NCI-H748 treated with DMSO at 0.1 percent for 48 hours (cell line): Measurements from ENCODE around the gene CACNA1D.
"Not testable (repeated sequence)": the region's sequence is repeated elsewhere in the genome, so short reads cannot be mapped to it uniquely, and the experiment has no call there.

ENCODE experiments used
- DNase-seq: peaks from one replicate; lab custom pipeline; 2025; lab: John Stamatoyannopoulos, UW

CACNA1D gene

DNA sequence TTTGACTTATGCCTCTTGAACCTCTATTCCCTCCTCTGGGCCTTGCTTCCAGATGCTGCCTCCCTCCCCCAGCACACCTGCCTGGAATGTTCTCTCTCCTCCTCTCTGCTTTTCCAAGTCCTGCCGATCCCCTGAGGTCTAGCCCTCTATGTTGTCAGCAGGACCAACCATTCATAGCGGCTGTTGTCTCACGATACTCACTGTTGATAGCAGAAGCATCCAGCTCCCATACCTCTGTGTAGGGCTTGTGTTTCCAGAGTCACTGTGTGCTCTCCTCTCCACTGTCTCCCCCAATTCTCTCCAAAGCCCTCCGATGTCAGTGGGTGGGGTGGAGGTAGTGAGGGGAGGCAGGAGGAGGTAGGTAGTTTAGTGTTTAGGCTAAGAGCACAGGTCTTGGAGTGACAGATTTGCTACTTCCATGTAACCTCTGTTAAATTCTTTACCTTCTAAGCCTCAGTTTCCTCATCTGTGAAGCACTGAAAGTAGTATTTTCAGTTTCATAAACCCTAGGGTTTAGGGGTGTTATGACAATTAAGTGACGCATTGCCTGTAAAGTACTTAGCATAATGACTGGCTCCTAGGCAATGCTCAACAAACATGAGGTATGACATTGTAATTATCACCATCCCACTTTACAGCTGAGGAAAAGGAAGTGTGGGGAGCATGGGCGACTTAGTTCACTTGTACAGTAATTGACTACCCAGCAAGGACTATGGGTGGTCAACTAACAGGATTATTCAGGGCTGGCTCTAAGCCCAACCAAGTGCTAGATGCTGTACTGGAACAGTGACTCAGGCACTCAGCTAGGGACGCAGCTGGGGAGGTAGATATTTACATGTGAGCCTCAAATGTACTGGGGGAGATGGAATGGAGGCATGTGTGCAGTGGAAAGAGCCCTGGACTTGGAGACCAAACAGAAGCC is 122.8 kb downstream of the CACNA1D start:
- DNase-seq = no peak

DNA sequence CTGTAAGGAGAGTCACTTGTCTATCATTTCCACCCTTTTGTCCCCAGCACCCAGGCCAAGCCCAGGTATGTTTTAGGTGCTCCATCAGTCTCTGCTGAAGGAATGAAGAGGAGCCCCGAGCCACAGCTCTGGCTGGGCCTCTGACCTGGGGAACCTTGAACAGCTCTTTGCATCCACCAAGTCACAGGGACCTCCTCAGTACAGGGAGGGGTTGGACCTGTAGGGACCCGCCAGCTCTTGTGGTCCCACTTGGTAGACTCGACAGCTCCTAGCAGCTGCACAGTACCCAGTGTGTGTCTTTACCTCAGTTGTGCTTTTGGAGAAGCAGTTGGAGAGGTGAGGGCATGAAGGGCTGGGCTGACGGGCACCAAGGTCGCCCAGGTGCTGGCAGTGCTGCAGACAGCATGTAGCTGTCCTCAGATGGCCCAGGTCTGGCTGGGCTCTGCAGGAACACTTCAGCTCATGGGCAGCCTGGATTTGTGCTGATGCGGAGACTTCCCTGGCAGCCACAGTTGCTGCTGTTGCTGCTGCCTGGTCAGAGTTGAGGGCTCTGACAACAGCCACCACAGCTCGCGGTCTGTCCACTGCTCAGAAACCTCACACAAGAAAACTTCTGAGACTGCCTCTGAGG is 123.6 kb downstream of the CACNA1D start:
- DNase-seq = no peak

DNA sequence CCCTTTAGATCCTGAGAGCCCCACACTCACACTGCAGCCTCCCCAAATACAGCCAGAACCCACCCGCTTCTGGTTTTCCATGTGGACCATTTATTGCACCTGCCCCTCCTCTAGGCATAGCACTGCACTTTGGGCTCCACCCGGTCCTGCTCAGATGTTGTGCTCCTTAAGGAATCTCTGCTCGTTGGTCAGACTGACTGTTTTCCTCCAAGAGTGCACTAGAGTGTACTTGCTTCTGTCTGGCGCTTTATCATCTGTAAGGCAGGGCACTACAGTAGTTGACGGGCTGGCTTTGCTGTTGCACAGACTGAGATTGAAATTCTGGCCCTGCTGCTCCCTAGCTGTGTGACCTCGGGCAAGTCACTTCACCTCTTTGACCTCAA is 124.1 kb downstream of the CACNA1D start:
- no peak for DNase-seq

DNA sequence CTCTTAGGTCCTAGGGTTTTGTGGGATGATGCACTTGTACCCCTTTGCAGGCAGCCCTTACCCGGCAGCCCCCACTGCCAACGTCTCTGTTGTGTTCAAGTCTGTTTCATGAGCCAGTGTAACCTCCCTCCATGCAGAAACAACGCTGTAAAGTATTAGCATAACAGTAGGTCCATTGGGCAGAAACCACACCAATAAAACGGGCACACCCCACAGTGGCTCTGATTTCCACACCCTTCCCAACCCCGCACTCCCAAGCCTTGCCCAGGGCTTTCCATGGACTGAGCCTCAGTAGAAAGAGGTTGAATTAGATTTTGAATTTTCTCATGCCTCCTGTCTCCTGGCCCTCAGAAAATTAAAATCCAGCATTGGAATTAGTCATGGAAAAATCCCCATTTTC is 124.5 kb downstream of the CACNA1D start:
- no peak for DNase-seq

GRCh38 chr3:53624061-53624857 is 129.8 kb downstream of the CACNA1D start:
- DNase-seq = no peak

GRCh38 chr3:53626876-53627275 is 132.5 kb downstream of the CACNA1D start:
- DNase-seq = no peak

- no peak for DNase-seq
Measured at GRCh38 chr3:53628536-53629401, 134.4 kb downstream of the CACNA1D start.

DNA sequence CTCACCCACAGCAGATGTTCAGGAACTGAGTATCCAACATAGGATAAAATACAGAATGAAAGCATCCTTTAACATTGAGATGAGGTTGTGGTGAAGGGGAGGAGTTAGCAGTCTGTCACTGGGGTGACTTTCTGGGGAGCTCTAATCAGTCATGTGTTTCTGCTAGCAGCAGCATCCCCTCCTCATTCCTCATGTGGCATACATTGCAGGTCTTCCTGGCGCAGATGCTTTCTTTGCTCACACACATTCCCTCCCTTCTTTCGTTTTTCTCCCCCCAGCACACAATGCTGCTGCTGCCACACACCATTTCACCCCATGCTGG is 135.0 kb downstream of the CACNA1D start:
- DNase-seq = no peak

- DNase-seq = no peak
Measured at GRCh38 chr3:53630547-53630946, 136.1 kb downstream of the CACNA1D start.

DNA sequence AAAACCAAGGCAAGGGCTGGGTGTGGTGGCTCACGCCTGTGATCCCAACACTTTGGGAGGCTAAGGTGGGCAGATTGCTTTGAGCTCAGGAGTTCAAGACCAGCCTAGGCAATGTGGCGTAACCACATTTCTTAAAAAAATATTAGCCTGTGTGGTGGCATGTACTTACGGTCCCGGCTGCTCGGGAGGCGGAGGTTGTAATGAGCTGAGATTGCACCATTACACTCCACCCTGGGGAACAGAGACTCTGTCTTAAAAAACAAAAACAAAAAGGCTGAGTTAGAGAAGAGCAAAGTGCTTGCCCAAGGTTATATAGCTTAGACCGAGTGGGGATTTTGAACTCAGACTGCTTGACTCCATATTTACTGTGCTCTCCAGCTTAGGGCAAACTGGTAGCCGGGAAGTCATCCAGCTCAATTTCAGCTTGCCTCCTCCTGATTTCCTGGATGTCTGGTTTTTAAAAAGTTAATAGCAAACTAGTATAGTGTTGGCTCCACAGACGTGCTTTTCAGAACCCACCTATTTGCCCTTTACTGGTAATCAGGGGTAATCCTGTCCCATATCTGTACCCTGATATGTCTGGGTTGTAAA is 138.9 kb downstream of the CACNA1D start:
- DNase-seq = no peak

GRCh38 chr3:53635041-53635440 is 140.6 kb downstream of the CACNA1D start:
- DNase-seq = no peak

GRCh38 chr3:53638806-53639205 is 144.4 kb downstream of the CACNA1D start:
- DNase-seq = not testable (repeated sequence)

DNA sequence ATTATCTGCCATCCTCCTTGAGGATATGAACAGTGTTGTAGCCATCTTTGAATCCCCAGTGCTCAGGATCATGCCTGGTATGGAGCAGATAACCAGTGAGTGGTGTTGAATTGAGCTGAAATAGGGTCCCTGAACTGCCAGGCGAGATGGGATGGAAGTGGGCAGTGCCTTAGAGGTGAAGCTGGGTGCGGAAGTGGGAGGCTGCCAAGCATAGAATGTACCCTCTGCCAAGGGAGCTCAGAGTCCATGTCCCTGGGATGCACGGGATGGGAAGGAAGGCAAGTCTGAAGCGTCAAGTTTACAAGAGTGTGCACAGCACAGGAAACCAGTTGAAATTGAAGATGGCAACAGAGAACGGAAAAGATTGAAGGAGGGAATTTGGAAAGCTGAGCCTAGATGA is 147.0 kb downstream of the CACNA1D start:
- DNase-seq = no peak

- no peak for DNase-seq
Measured at GRCh38 chr3:53642211-53642610, 147.8 kb downstream of the CACNA1D start.

DNA sequence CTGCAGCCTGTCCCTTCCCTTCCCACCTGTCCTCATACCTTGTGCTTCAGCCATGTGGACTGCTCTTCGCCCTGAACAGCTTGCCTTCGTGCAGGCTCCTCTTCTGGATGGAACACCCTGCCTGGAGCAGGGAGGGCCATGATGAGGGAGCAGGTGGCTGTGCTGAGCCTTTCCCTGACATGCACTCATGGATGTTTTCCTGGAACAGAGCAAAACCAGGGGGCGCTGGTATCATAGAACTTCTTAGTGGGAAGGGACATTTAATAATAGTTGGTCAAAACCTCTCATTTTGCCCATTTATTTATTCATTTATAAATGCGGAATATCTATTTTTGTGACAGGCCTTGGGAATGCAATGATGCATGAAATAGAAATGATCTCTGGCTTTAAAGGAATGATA is 149.3 kb downstream of the CACNA1D start:
- DNase-seq = no peak

DNA sequence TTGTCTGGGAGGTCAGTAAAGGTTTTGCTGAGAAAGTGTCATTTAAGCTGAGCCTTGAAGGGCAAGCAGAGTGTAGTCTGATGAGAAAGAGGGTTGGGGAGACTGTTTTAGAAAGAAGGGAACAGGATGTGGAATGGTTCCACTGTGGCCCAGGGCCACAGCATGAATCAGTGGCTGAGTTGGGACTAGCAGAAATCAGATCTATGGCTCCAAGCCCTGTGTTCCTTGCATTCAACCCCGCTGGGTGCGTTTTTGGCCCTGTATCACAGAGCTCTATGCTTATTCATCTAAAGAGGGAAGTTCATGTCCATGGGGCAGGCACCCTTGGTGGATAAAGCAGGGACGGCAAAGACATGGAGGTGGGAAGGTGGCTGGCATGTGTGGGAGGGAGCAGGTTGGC is 151.3 kb downstream of the CACNA1D start:
- DNase-seq = no peak

DNA sequence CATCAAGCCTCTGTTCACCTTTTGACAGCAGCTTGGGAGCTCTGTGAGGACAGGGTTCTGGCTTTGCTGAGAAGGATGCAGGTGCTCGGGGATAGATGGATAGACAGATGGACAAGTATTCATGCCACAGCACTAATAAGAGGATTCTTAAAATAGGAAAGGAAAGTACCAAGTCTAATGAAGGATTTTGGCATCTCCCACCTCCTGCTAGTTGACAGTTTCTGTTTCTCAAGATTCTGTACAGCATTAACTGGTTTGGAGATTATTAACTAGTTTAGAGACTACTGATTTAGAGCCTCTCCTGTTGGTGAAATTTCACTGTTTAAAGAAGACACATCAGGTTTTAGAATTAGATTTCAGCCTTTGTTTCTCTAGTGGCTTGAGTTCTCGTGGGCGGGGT is 152.3 kb downstream of the CACNA1D start:
- no peak for DNase-seq

- DNase-seq = no peak
Measured at GRCh38 chr3:53649816-53650215, 155.4 kb downstream of the CACNA1D start.

- DNase-seq = no peak
Measured at GRCh38 chr3:53650424-53650823, 156.0 kb downstream of the CACNA1D start.

DNA sequence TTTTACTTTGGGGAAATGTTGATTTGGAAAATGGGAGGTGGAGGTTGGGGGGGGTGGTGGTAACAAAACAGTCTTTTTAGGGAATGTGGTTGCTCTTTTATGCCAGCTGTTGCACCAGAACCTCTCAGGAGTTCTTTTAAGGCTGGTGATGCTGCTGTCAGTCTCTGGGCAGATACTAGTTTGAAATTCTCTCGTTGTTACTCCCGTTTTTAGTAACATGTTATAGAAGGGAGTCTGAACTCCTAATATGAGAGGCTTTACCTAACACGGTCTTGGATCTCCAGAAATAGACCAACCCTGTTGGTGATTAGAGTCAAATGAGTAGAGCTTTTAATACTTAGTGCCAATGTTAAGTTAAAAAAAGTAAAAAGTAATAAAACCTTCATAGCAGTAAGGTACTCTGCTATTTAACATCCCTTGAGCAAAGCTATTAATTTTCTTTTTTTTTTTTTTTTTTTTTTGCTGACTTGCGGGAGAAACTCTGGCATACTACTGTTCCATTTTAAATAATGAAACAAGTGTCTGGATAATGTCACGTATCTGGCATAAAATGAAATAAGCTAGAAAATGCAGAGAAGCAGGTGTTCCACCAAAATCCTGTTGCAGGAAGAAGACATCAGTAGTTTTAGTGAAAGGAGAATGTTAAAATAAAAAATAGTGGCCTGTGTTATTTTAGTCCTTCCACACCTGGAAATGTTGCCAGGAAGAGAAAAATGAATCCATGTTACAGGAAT is 156.7 kb downstream of the CACNA1D start:
- no peak for DNase-seq

DNA sequence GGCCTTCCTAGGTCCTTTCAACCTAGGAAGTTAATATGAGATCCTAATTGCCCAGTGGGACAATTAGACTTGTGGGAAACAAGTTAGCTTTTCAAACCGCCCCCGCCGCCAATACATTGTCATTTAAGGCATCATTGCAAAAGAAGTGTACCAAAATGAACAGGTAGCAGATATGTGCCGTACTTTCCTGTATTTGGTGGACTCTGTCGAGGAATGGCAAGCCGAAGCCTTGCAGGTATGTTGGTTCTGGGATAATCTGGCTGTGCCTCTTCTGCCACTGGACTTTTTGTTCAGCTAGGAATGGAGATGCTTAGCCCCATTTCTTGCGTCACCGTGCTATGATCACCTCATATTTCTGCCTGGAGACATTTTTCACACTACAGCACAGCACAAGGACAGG is 157.5 kb downstream of the CACNA1D start:
- DNase-seq = no peak
